Caco-2 (cell line): ENCODE data around the gene BHLHE40. TPM values are rescaled to one million over a fixed set of nuclear protein-coding genes. Genes with fewer than 3 reads are reported as not detected.

Source experiments
- BruUV-seq: library from RNA; stranded (reverse); fragments of 400-500 nt; replicated peaks from 2 replicates; lab custom pipeline; 2021; lab: Mats Ljungman, UMichigan
- CTCF ChIA-PET: fragments of 300-600 bp; sonication (Branson Sonifier 250); formaldehyde crosslinking; loops from one replicate; lab custom pipeline; 2022; ENCODE audit warnings: antibody characterized with exemption; lab: Charles Lee
- POLR2A ChIA-PET: fragments of 300-600 bp; sonication (Branson Sonifier 250); formaldehyde crosslinking; loops from one replicate; lab custom pipeline; 2022; ENCODE audit warnings: antibody characterized with exemption; lab: Charles Lee
- DNase-seq, 2 experiments: peaks; one replicate each; pipeline versions ENCODE4 v3.0.0 to v3.0.0-alpha.2; 2020 to 2022
- H3K27me3 ChIP-seq: replicated peaks from 2 replicates; pipeline ENCODE4 v1.6.0; 2011; ENCODE audit warnings: low read length; ENCODE audit not compliant: control insufficient read depth, insufficient read depth
- H3K36me3 ChIP-seq: 2 replicates; pipeline ENCODE4 v1.5.1; 2011; ENCODE audit warnings: low read length; ENCODE audit not compliant: control insufficient read depth, insufficient read depth
- H3K4me1 ChIP-seq: fragments of 250-450 bp; sonication (Bioruptor Pico); 2 replicates; pipeline ENCODE4 v1.5.1; 2020; ENCODE audit warnings: mild to moderate bottlenecking
- H3K4me3 ChIP-seq: 2 replicates; pipeline ENCODE4 v1.5.1; 2011; ENCODE audit warnings: low read depth, mild to moderate bottlenecking, control low read depth, low read length
- H3K9me3 ChIP-seq: fragments of 250-450 bp; sonication (Bioruptor Pico); 2 replicates; pipeline ENCODE4 v1.5.1; 2020; ENCODE audit warnings: mild to moderate bottlenecking, moderate library complexity
- H3K27ac Mint-ChIP-seq: one replicate; pipeline ENCODE4 v1.8.0; 2022; ENCODE audit warnings: mixed read lengths; ENCODE audit not compliant: unreplicated experiment
- H3K27me3 Mint-ChIP-seq: one replicate; pipeline ENCODE4 v1.8.0; 2022; ENCODE audit warnings: mixed read lengths; ENCODE audit not compliant: insufficient read depth, unreplicated experiment
- H3K36me3 Mint-ChIP-seq: one replicate; pipeline ENCODE4 v1.8.0; 2022; ENCODE audit warnings: mild to moderate bottlenecking, mixed read lengths; ENCODE audit not compliant: insufficient read depth, unreplicated experiment
- H3K4me1 Mint-ChIP-seq: one replicate; pipeline ENCODE4 v1.8.0; 2022; ENCODE audit warnings: low read depth, mixed read lengths; ENCODE audit not compliant: unreplicated experiment
- H3K4me3 Mint-ChIP-seq: one replicate; pipeline ENCODE4 v1.8.0; 2022; ENCODE audit warnings: mild to moderate bottlenecking, moderate library complexity, mixed read lengths; ENCODE audit not compliant: unreplicated experiment
- H3K9me3 Mint-ChIP-seq: one replicate; pipeline ENCODE4 v1.8.0; 2022; ENCODE audit warnings: mixed read lengths; ENCODE audit not compliant: unreplicated experiment
- intact Hi-C: fragments of 100-400 bp; cut with micrococcal nuclease; formaldehyde crosslinking; loops from one replicate; pipeline ENCODE4 v1.10.0; 2022; ENCODE audit not compliant: unreplicated experiment
- total RNA-seq: library from RNA; stranded (reverse); gene quantifications from 2 replicates; pipeline ENCODE4 v1.2.3, GENCODE V29; 2022
- TF ChIP-seq, protein P1 (sequence below), 2 experiments: fragments of 200-600 bp in 1 of 2; IDR thresholded peaks; 1 replicate in 1 of 2; 2 replicates in 1 of 2; pipeline versions ENCODE4 v1.5.1 to v1.8.0; 2011 to 2022; ENCODE audit warnings: antibody characterized with exemption in 1 of 2, control low read depth in 1 of 2, inconsistent platforms in 1 of 2, low read depth in 1 of 2, low read length in 1 of 2, mild to moderate bottlenecking in 1 of 2, moderate library complexity in 1 of 2; ENCODE audit not compliant: insufficient read depth in 1 of 2, severe bottlenecking in 1 of 2, unreplicated experiment in 1 of 2

BHLHE40 gene
- total RNA-seq, 1 experiment from 2014 or later = 8.5 TPM

DNA sequence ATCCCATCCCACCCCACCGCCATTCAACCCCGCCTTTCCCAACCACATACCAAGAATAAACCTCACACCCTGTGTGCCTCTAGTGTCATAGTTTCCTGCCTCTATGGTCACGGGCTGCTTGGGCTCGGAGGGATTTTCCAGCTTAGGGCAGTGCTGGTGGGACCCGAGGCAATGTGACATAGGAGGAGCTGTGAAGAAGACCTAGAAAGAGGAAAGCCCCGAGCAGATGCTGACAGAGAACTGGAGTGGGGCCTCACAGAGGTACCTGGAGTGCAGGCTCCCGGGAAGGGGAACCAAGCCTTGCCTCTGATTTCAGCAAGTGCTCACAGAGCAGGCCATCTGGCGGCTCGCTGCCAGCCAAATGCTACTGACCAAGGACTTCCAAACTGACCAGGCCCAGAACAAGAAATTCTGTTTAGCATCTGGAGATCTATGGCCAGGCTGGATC, 27.5 kb downstream of the BHLHE40 start:
- TF ChIP-seq, protein P1, sequence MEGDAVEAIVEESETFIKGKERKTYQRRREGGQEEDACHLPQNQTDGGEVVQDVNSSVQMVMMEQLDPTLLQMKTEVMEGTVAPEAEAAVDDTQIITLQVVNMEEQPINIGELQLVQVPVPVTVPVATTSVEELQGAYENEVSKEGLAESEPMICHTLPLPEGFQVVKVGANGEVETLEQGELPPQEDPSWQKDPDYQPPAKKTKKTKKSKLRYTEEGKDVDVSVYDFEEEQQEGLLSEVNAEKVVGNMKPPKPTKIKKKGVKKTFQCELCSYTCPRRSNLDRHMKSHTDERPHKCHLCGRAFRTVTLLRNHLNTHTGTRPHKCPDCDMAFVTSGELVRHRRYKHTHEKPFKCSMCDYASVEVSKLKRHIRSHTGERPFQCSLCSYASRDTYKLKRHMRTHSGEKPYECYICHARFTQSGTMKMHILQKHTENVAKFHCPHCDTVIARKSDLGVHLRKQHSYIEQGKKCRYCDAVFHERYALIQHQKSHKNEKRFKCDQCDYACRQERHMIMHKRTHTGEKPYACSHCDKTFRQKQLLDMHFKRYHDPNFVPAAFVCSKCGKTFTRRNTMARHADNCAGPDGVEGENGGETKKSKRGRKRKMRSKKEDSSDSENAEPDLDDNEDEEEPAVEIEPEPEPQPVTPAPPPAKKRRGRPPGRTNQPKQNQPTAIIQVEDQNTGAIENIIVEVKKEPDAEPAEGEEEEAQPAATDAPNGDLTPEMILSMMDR (IDR thresholded peaks at IDR 0.05; ENCODE audit: insufficient read depth in 1 of 2, low read depth in 1 of 2, low read length in 1 of 2, severe bottlenecking in 1 of 2, unreplicated experiment in 1 of 2) = no peak
- no peak overlapping the region for H3K4me3 ChIP-seq
- H3K36me3 Mint-ChIP-seq = no peaks in the 10 kb centered on the region
- no peaks in the 10 kb centered on the region for H3K9me3 Mint-ChIP-seq
- H3K4me3 Mint-ChIP-seq = no peak overlapping the region
- peaks cover 7% of the 10 kb centered on the region for H3K4me1 Mint-ChIP-seq
- H3K27me3 Mint-ChIP-seq = no peaks in the 10 kb centered on the region
- ChIA-PET CTCF (no interaction called here), POLR2A (no interaction called here)
- no TSS peak for BruUV-seq
- H3K4me1 ChIP-seq = peaks cover 4% of the 10 kb centered on the region
- intact Hi-C loops = no loop called here
- no peak overlapping the region for H3K27ac Mint-ChIP-seq
- no peaks in the 10 kb centered on the region for H3K27me3 ChIP-seq
- H3K36me3 ChIP-seq = no peaks in the 10 kb centered on the region
- no peaks in the 10 kb centered on the region for H3K9me3 ChIP-seq
- DNase-seq = no peak

DNA sequence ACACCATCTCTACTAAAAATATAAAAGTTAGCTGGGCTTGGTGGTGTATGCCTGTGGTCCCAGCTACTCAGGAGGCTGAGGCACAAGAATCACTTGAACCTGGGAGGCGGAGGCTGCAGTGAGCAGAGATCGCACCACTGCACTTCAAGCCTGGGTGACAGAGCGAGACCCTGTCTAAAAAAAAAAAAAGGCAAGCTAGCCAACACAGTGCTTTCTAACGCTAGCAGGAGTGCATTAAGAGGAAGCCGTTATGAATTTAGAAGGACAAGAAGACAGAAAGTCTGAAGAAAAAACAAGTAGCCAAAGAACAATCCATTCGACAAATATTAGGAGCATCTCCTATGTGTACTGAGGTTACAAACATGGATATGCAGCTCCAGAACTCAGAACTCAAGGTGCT, 28.6 kb downstream of the BHLHE40 start:
- ChIA-PET POLR2A (no interaction called here), CTCF (no interaction called here)
- H3K9me3 Mint-ChIP-seq = no peaks in the 10 kb centered on the region
- H3K9me3 ChIP-seq = no peaks in the 10 kb centered on the region
- no peaks in the 10 kb centered on the region for H3K36me3 Mint-ChIP-seq
- no peaks in the 10 kb centered on the region for H3K27me3 ChIP-seq
- intact Hi-C loops = no loop called here
- H3K36me3 ChIP-seq = no peaks in the 10 kb centered on the region
- BruUV-seq = no TSS peak
- no peak for DNase-seq
- H3K4me3 Mint-ChIP-seq = no peak overlapping the region
- H3K4me1 Mint-ChIP-seq = peaks cover 7% of the 10 kb centered on the region
- H3K4me1 ChIP-seq = no peaks in the 10 kb centered on the region
- H3K4me3 ChIP-seq = no peak overlapping the region
- no peaks in the 10 kb centered on the region for H3K27me3 Mint-ChIP-seq
- TF ChIP-seq, protein P1 (IDR thresholded peaks at IDR 0.05; ENCODE audit: insufficient read depth in 1 of 2, low read depth in 1 of 2, low read length in 1 of 2, severe bottlenecking in 1 of 2, unreplicated experiment in 1 of 2) = no peak
- H3K27ac Mint-ChIP-seq = no peak overlapping the region

DNA sequence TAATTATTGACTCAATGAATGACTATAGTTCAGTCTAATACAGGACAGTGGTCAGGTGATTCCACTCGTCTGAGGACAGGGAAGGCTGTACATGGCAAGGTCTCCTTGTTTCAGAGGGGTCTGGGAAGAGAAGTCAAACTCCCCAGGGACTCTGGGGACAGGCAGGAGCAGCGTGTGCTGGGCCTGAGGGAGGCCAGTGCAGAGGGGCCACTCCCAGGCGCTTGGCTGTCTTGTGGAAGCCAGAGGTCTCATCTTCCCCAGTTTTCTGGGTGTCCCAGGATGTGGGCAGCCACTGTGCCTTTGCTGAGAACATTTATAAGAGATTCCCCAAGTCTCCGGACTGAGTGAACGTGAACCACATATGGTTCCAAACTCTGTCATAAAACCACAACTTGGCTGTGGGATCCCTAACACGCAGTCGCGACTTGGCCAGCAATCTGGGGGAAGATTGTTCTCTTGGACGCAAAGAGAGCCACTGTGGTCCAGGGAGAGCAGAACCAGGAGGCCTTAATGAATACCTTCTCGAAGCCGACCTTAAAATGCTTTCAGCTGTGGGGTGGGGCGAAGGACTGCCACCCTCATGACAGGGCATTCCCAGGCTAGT, 30.4 kb downstream of the BHLHE40 start:
- Histone ChIP-seq H3K4me1 (peaks cover 5% of the 10 kb centered on the region), H3K36me3 (no peaks in the 10 kb centered on the region), H3K27me3 (no peaks in the 10 kb centered on the region), H3K4me3 (no peak overlapping the region), H3K9me3 (no peaks in the 10 kb centered on the region)
- no peaks in the 10 kb centered on the region for H3K36me3 Mint-ChIP-seq
- DNase-seq = no peak
- POLR2A ChIA-PET = no interaction called here
- no peaks in the 10 kb centered on the region for H3K27me3 Mint-ChIP-seq
- TF ChIP-seq, protein P1 (IDR thresholded peaks at IDR 0.05; ENCODE audit: insufficient read depth in 1 of 2, low read depth in 1 of 2, low read length in 1 of 2, severe bottlenecking in 1 of 2, unreplicated experiment in 1 of 2) = no peak
- intact Hi-C loops = no loop called here
- CTCF ChIA-PET = no interaction called here
- H3K4me3 Mint-ChIP-seq = no peak overlapping the region
- peaks cover 11% of the 10 kb centered on the region for H3K4me1 Mint-ChIP-seq
- H3K27ac Mint-ChIP-seq = no peak overlapping the region
- no peaks in the 10 kb centered on the region for H3K9me3 Mint-ChIP-seq
- no TSS peak for BruUV-seq
